Esophagus mucosa (tissue), 1 donor: ENCODE measurements around the gene SERINC5. TPM values are rescaled to one million over a fixed set of nuclear protein-coding genes. Genes with fewer than 3 reads are reported as not detected.
"Not testable (repeated sequence)": the region's sequence is repeated elsewhere in the genome, so short reads cannot be mapped to it uniquely, and the experiment has no call there.

Source experiments
- ATAC-seq: fragments of 200-7000 bp; cut with Tn5 transposase; one replicate; pipeline ENCODE4 v1.9.1; 2020
- total RNA-seq: library from RNA; stranded (reverse); gene quantifications from one replicate; pipeline ENCODE4 v1.2.4, GENCODE V29; 2023
- donor health status: DM: yes; HTN: yes; CAD: no.

SERINC5 gene
- total RNA-seq, 1 donor from 2014 or later: 71.3 TPM

DNA sequence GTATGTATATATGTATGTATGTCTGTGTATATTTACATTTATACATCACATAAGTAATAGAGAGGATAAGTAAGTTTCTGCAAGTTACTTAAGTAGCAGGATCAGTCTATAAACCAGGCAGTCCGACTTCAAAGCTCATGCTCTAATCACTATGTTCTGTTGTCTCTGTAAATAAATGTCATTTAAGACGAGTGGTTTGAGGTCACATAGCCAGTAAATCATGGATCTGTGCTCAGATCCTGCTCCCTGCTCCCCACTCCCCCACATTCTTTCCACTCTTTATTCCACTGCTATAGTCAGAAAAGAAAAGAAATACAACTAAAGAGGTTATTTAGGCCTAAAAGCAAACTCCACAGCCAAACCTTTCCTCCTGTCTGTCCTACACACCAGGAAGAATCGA, 90.4 kb downstream of the SERINC5 start:
- no peak for ATAC-seq

DNA sequence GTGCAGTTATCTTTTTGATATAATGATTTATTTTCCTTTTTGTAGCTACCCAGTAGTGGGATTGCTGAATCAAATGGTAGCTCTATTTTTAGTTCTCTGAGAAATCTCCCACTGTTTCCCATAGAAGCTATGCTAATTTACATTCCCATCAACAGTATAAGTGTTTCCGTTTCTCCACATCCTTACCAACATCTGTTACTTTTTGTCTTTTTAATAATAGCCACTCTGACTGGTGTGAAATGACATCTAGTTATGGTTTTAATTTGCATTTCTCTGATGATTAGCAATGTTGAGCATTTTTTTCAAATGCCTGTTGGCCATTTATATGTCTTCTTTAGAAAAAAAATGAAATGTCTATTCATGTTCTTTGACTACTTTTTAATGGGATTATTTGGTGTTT, 94.7 kb downstream of the SERINC5 start:
- no peak for ATAC-seq

DNA sequence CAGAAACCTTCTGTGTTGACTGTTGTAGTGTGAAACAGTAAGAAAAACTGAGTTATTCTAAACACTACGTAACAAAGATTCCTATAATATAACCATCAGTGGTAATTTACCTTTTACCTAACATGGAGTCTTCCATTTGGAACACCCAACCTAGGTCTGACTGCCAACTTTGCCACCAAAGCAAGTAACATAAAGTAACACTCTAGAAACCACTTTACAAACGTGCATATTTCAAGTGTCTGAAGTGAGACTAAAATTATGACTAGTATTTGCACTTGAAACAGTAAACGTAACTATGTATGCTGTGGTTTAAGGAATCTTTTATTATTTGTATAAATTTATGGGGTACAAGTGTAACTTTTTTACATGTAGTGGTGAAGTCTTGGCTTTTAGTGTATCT, 95.6 kb downstream of the SERINC5 start:
- ATAC-seq: no peak

DNA sequence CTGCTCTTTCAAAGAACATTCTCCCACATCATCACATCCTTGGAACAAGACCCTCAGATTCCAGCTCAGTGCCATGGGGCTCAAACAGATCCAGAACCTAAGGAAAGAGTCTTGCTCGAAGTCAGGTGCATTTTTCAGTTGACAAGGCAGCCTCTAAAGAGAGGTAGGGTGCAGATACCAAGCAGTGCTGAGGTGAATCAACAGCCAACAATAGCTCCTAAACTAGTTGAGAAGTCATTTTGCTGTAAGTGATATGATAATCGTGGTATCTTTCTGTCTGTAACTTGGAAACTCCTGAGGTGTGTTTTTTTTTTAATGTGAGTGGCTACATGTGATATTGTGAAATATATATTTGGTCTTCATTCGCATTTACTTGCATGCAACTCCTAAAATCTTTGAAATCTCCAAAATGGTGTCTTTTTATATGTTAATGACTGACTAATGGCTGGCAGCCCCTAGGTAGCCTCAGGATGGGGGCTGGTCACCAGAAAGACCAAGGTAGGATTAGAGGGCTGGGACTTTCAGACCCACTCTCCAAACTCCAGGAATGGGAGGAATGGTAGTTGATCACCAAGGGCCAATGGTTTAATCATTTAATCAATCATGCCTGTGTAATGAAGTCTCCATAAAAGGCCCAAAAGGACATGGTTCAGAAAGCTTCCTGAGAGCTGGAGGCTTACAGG, 96.6 kb downstream of the SERINC5 start:
- ATAC-seq: no peak

DNA sequence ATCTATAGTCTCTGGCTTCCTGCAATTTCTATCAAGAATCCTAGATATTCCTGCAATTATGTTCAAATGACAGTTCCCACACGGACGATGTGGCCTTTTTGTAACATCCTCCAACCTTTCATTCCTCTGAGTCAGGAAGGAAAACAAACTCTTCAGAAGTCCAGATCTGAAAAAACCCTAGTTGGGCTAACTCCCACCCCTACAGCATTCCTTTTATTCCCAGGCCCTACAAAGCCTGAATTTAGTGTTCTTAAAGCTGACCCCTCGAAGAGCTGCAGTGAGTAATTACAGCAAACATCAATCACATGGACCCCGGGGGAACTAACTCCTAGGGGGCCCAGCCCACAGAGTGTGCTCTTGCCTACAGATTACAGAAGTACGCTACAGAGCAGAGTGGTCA, 99.7 kb downstream of the SERINC5 start:
- no peak for ATAC-seq

DNA sequence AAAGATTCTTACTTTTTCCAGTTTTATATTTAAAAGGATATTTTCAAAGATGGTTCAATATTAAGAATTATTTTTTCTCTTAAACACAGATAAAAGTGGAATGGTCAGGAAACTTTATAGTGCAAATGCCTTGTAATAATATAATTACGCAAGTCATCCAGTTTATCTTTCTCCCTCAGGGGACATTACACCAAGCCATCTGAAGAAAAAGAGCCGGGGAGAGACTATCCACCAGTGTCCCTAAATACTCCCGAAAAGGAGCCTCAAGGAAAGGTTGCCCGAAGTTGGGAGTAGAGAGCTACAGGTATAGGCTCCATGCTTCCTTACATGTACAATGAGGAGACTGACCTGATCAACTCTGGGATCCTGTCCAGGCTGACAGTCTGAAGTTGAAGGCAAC, 101.1 kb downstream of the SERINC5 start:
- no peak for ATAC-seq

DNA sequence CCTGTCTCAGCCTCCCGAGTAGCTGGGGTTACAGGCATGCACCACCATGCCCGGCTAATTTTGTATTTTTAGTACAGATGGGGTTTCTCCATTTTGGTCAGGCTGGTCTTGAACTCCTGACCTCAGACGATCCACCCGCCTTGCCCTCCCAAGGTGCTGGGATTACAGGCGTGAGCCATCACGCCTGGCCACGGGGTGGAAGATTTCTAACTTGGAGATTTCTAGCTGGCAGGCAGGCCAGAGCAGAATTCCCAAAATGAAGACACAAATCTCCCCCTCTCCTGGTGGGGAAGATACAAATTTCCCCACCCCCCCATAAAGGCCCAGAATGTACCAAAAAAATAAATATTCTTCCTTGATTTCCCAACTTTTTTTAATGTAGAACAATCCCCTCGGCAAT, 101.6 kb downstream of the SERINC5 start:
- not testable (repeated sequence) for ATAC-seq

DNA sequence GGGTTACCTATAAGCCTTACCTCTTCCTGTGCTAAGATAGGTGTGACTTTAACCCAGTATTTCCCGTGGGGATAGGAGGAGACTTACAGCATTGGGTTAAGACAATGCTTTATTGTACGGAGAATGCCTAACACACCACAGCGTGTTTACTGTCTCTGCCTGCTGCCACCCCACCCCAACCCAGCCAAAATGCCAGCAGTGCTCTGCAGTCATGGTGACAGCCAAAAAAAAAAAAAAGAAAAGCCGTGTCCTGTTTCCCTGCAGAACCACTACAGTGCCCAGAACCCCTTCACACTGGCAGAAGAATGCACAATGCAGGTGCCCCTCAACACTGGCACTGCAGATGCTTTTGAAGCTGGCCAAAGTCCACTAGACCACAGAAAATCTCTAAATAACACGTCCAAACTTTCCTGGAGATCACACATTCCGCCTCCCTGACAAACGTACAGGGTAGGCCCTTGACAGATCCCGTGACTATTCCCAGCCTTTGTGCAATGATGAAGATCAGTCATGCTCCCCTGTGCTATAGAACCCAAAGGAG, 102.2 kb downstream of the SERINC5 start:
- ATAC-seq: peak; percentile 51

DNA sequence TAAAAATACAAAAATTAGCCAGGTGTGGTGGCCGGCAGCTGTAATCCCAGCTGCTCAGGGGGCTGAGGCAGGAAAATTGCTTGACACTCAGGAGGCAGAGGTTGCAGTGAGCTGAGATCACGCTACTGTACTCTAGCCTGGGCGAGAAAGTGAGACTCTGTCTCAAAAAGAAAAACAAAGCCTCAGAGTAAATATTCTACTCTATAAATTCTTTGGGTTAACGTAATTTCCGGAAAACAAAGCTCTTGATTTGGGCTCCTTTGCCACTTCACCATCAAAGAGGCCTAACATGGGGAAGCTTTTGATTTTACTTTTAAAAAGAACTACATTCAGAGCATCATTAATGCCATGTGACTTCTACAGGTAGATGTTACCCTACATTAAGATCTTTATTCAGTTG, 103.1 kb downstream of the SERINC5 start:
- ATAC-seq: no peak

DNA sequence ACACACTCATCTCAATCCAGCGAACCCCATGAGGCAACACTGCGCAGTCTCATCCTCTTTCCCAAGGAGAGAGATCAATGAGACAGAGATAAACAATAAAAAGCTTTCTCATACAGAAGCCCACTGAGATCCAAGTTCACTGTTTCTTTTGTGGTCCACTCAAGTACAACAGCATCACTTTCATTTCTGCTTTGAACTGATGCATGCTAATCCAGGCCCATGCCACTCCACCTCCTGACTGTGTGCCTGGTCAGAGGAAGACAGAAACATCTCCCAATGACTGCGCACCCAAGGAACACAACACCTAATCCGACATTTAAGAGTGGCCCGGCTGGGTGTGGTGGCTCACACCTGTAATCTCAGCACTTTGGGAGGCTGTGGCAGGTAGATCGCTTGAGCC, 104.0 kb downstream of the SERINC5 start:
- ATAC-seq: no peak

DNA sequence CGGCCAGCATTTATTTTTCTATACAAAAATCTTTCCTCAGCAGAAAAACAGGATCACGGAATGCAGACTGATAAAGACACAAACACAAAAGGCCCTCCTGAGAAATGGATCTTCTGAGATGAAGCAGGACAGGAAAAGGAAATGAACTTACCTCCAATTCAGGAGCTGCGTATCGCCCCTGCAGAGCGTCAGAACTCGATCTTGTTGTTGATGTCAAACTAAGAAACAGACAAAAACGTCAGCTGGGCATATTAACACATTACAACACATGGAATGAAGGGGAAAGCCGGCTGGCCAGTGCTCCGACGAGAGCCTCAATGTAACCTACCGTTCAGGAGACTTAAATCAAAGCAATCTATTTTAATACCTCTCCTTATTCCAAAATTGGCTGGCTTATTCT, 105.1 kb downstream of the SERINC5 start:
- ATAC-seq: no peak

DNA sequence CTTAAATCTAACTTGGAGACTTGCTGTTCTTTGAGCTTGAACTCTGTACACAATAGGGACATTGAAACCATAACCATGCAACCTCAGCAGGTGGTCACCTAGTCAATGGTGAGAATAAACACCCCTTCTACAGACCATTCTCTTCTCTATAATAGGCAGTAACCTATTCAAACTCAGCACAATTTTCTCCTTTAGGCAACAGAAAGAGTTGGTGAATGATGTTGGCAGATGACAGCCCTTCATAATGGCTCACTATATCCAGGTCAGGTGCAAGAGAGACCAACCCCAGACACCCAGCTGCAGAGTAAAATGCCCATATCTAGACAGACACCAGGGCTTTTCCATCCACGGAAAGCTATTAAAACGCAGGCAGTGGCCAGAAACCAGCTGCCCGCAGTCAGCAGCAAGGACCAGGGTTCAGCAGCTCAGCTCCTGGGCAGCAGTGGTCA, 106.7 kb downstream of the SERINC5 start:
- no peak for ATAC-seq

DNA sequence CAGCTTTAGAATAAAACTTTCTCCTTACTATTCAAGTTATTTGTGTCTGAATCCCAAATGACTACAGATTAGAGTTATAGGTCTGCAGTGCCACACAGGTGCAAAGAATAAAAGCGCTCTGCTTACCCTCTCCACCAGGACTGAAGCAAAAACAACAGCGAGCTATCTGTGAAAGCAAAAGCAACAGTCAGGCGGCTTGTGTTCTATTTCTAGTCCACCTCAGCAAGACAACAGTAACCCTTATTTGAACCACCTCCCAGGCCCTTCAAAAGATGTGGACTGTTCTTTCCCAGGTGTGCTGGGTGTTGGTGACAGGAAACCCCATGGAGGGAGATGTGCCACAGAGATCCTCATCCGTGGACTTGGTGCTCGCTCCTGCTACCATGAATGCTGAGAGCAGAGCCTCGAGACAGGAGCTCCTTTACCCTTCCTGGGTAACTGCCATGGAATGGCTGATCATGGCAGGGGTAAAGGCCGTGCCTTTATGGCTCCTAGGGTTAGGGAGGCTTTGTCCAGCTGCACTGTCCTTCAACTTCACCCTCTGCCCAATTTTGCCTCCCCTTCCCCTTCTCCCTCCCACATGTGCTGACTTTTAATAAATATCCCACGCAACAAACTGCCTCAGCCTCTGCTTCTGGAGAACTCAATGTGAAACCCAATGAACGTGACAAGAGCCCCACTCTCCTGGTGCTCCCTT, 108.6 kb downstream of the SERINC5 start:
- no peak for ATAC-seq

DNA sequence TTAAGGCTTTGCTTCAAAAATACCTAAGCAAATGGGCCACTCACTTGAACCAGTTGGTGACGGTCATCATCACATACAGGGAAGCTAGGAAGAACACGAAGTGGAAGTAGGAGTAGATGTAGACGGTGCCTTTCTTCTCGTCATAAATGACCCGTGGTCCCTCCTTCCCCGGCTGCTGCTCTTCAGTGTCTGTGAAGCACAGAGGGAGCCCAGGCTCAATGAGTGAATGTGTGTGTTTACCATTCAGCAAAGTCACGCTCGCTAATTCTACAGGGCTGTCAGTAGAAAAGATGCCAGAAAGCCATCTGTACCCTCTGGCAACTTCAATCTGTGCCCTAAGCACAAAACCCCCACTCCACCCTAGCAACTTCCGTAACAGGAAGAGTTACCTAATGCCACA, 109.8 kb downstream of the SERINC5 start:
- no peak for ATAC-seq

DNA sequence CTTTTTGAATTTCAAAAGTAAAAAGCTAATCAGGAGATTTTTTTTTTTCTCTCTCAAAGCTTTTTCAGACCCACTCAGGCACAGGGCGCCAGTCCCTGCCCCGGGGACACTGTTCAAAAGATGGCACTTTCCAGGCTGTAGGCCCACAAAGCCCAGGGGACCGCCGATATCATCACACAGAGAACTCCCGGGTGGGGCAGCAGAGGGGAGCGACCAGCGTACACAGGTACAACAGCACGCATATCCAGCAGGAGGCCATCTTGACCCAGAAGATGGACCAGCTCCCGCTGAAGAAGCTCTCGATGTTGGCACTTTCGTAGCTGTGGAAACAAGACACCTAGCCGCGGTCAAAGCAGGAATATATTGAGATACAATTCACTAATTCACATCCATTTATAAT, 112.4 kb downstream of the SERINC5 start:
- ATAC-seq: no peak

DNA sequence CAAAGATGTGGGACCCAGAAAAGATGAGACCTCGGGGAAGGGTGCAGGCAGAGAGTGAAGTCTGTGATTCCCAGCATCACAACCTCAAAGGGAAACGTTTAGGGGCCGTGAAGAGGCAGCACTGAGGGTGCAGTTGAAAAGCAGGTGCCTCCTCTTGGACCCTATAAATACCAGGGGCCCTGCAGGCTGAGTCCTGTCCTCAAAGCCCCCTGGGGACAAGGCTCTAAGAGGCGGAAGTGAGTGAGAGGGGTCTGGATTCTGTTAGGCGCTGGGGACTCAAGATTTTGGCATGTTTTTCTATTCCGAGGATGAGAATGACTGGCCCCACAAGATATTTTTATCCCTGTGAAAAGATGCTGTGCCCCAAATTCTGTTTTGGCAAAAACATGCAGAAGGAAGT, 112.9 kb downstream of the SERINC5 start:
- ATAC-seq: no peak

DNA sequence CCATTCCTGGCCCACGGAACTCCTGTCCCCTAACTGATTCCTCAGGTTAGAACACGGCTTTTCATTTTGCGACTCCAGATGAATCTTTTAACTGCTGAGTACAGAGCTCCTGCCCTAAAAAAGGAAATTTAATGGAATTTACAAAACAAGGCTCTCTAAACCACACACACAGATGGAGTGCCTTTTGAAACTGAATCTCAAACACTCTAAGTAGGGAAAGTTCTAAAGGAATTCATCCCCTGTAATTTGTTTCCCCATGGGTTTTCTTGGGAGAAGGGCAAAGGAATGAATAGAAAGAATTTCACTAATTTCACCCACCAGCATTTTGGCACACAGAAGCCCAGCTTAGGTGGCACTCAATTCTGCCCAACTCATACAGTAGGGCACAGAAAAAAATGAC, 114.2 kb downstream of the SERINC5 start:
- no peak for ATAC-seq

DNA sequence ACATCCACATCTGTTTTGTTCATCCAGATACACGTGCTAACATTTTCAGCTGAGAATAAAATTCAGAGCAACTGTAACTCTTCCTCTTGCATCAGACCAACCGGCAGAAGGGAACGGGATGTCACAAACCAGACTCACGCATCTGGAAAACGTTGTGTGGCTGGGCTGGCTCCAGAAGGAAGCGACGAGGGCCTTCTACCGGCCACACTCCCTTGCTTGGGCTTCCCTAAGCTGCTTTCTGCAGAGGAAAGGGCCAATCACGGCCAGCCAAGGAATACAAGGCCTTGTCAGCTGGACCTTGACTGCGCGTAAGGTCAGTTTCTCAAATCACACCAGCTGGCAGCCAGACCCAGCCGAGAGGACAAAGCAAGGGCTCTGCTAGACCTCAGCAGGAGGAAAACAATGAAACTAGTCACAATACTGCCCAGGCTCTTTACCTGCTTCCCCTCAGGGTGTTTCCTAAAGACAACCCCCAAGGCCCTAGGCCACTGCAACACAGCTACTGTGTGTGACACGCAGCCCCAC, 114.6 kb downstream of the SERINC5 start:
- peak; percentile 47 for ATAC-seq

DNA sequence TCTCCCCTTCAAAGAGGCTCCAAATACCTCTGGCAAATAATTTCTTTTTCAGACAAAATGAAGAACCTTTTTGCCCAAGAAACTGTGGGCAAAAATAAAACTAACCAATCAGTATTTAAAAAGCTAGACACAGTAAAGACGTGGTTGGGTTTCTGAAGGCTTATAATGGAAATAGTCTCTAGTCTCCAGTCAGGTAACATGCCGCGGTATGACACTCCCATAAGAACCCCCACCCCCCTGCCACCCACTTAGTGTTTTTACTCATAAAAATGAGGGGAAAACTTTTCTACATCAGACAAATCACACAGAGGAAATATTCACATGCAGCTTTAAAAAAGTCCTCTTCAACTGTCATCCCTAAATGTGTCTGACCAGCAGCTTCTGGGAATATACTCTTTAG, 115.4 kb downstream of the SERINC5 start:
- ATAC-seq: no peak

DNA sequence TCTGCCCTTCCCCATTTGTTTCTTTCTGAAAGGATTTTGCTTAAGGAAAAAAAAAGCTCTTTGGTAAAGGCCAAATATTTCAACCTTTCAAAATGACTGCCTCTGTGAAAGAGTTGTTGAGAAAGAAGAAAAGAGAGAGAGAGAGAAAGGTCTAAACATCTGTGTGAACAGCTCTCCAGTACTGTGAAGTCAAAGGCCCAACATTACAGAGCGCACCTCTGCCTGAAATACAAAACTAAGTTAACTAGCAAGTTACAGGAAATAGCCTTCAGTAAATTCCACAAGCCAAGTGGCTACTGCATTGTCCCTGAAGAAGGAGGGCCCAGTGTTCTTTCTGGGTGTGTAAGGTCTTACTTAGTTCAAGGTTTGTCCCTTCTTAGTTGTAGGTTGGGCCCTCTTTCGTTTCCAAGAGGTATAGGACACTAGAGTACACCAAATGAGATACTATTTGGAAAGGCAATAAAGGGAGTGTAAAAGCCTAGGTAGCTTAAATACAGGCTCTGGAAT, 116.3 kb downstream of the SERINC5 start:
- no peak for ATAC-seq

DNA sequence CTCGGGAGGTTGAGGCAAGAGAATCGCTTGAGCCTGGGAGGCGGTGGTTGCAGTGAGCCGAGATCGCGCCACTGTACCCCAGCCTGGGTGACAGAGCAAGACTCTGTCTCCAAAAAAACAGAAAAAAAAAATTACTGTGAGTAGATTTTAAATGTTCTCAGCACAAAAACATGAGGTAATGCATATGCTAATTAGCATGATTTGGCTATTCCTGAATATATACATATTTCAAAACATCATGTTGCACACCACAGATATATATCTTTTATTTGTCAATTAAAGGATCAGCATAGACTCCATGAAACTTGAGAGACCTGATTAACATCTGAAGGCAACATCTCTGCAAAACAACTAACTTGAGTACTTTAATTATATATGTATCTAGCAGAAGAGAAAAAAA, 117.4 kb downstream of the SERINC5 start:
- ATAC-seq: no peak

DNA sequence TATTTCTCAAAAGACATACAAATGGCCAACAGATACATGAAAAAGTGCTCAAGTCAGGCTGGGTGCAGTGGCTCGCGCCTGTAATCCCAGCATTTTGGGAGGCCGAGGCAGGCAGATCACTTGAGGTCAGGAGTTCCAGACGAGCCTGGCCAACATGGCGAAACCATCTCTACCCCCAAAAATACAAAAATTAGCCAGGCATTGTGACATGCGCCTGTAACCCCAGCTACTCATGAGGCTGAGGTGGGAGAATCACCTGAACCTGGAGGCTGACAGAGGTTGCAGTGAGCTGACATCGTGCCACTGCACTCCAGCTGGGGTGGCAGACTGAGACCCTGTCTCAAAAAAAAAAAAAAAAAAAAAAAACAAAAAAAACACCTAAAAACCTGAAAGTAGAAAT, 119.0 kb downstream of the SERINC5 start:
- not testable (repeated sequence) for ATAC-seq

DNA sequence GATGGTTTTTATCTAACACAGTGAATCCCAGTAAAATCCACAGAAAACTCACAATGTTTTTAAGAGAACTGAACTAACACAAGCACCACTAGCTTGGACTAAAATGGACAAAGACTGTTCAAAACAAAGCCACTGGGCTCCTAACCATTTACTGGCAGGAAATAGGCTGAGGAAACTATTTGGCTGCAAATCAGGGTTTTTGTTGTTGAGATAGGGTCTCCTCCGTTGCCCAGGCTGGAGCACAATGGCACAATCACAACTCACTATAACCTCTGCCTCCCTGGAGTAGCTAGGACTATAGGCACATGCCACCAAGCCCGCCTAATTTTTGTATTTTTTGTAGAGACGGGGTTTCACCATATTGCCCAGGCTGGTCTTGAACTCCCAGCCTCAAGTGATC, 121.0 kb downstream of the SERINC5 start:
- ATAC-seq: no peak

DNA sequence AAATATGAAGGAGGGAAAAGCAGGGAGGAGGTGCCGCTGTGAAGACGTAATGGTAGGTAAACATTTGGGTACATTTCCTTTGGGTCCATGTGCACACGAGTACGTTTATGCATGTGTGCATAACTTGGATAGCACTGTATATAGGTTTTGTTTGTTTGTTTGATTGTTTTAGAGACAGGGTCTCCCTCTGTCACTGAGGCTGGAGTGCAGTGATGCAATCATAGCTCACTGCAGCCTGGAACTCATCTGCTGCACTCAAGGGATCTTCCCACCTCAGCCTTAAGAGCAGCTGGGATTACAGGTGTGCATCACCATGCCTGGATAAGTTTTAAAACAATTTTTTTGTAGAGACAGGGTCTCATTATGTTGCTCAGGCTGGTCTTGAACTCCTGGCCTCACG, 126.7 kb downstream of the SERINC5 start:
- ATAC-seq: no peak
